ENCODE measurements around the gene GFAP.

GRCh38 chr17:44892250-44892649 is 23.1 kb downstream of the GFAP start:
- no peak for TF ChIP-seq POLR2A (IDR thresholded peaks at IDR 0.05)
- no peak for TF ChIP-seq CTCF (IDR thresholded peaks at IDR 0.05)
